Endothelial cell of umbilical vein (primary cell): ENCODE results near the gene SAMD11. TPM values are rescaled to one million over a fixed set of nuclear protein-coding genes. Genes with fewer than 3 reads are reported as not detected.

Source experiments
- BruUV-seq: library from RNA; stranded (reverse); fragments of 400-500 nt; replicated peaks from 2 replicates; lab custom pipeline; 2021; lab: Mats Ljungman, UMichigan
- CTCF ChIA-PET: fragments of 300-600, 350-600 bp; sonication (Branson Sonifier 250); formaldehyde crosslinking; loops from one replicate; lab custom pipeline; 2021; ENCODE audit warnings: antibody characterized with exemption, inconsistent platforms; lab: Charles Lee
- POLR2A ChIA-PET: fragments of 300-600, 350-600 bp; sonication (Branson Sonifier 250); formaldehyde crosslinking; loops from one replicate; lab custom pipeline; 2021; ENCODE audit warnings: antibody characterized with exemption, inconsistent platforms; lab: Charles Lee
- DNase-seq: peaks from one replicate; pipeline ENCODE4 v3.0.0-alpha.2; 2011; ENCODE audit warnings: low read depth, low spot score
- FAIRE-seq: peaks from 2 replicates; lab custom pipeline; 2011; peaks lifted over from hg19 to GRCh38; lab: Jason Lieb, UNC
- H2AFZ ChIP-seq: 2 replicates; pipeline ENCODE4 v1.6.0; 2012; ENCODE audit warnings: low read depth, low read length, control low read depth, inconsistent platforms
- H3K27ac ChIP-seq: 2 replicates; pipeline ENCODE4 v1.5.1; 2011; ENCODE audit warnings: low read depth, mild to moderate bottlenecking, control low read depth, low read length, moderate library complexity; ENCODE audit not compliant: insufficient read depth
- H3K27me3 ChIP-seq, 2 experiments: 2 replicates each; pipeline versions ENCODE4 v1.6.0 to v1.6.1; 2011; ENCODE audit warnings: low read length in 2 of 2, mixed read lengths in 1 of 2; ENCODE audit not compliant: control insufficient read depth in 2 of 2, insufficient read depth in 2 of 2
- H3K36me3 ChIP-seq, 2 experiments: 2 replicates in 1 of 2; 3 replicates in 1 of 2; pipeline ENCODE4 v1.5.1; 2011; ENCODE audit warnings: low read length in 2 of 2, mild to moderate bottlenecking in 1 of 2, moderate library complexity in 1 of 2; ENCODE audit not compliant: control insufficient read depth in 2 of 2, insufficient read depth in 2 of 2; ENCODE audit errors: extremely low read depth in 1 of 2
- H3K4me1 ChIP-seq: 3 replicates; pipeline ENCODE4 v1.5.1; 2011; ENCODE audit warnings: mild to moderate bottlenecking, low read length; ENCODE audit not compliant: control insufficient read depth, insufficient read depth; ENCODE audit errors: extremely low read depth
- H3K4me2 ChIP-seq: 2 replicates; pipeline ENCODE4 v1.6.1; 2011; ENCODE audit warnings: low read length, control low read depth, mixed read lengths; ENCODE audit not compliant: insufficient read depth
- H3K4me3 ChIP-seq, 3 experiments: fragments of 200-600 bp in 1 of 3; sonication (generic), shearing (Covaris generic) in 1 of 3; replicated peaks in 1 of 3; 2 replicates each; pipeline ENCODE4 v1.5.1; 2011 to 2016; ENCODE audit warnings: control low read depth in 3 of 3, low read length in 3 of 3, mild to moderate bottlenecking in 2 of 3, inconsistent platforms in 1 of 3, low read depth in 1 of 3, moderate library complexity in 1 of 3; ENCODE audit not compliant: insufficient read depth in 1 of 3
- H3K79me2 ChIP-seq: 2 replicates; pipeline ENCODE4 v1.6.0; 2012; ENCODE audit warnings: low read length, inconsistent platforms; ENCODE audit not compliant: control insufficient read depth, insufficient read depth
- H3K9ac ChIP-seq: replicated peaks from 2 replicates; pipeline ENCODE3; 2011; ENCODE audit warnings: low read length, control low read depth; ENCODE audit not compliant: insufficient read depth; ENCODE audit errors: extremely low read depth
- H3K9me1 ChIP-seq: replicated peaks from 3 replicates; pipeline ENCODE4 v1.6.0; 2011; ENCODE audit warnings: mild to moderate bottlenecking, low read length; ENCODE audit not compliant: control insufficient read depth, insufficient read depth; ENCODE audit errors: extremely low read depth
- H3K9me3 ChIP-seq: replicated peaks from 2 replicates; pipeline ENCODE4 v1.5.1; 2012; ENCODE audit warnings: low read length, inconsistent platforms; ENCODE audit not compliant: control insufficient read depth, insufficient read depth
- H4K20me1 ChIP-seq: replicated peaks from 2 replicates; pipeline ENCODE3; 2011; ENCODE audit warnings: mild to moderate bottlenecking, low read length; ENCODE audit not compliant: control insufficient read depth, insufficient read depth; ENCODE audit errors: extremely low read depth
- EZH2 ChIP-seq: IDR thresholded peaks from 2 replicates; pipeline ENCODE4 v1.6.1; 2012; ENCODE audit warnings: borderline replicate concordance, low read depth, mild to moderate bottlenecking, moderate library complexity, low read length, inconsistent platforms; ENCODE audit not compliant: severe bottlenecking
- FOS ChIP-seq: IDR thresholded peaks from 2 replicates; pipeline ENCODE4 v1.6.1; 2011; ENCODE audit warnings: mild to moderate bottlenecking, low read length, moderate library complexity, borderline replicate concordance; ENCODE audit not compliant: insufficient read depth
- GATA2 ChIP-seq: IDR thresholded peaks from 2 replicates; pipeline ENCODE4 v1.7.0; 2011; ENCODE audit warnings: low read depth, mild to moderate bottlenecking, moderate library complexity, mixed read lengths, low read length; ENCODE audit not compliant: insufficient read length, insufficient read depth
- MAX ChIP-seq: IDR thresholded peaks from 2 replicates; pipeline ENCODE4 v1.6.1; 2011; ENCODE audit not compliant: insufficient read depth, insufficient read length
- MYC ChIP-seq: IDR thresholded peaks from one replicate; pipeline ENCODE4 v1.6.1; 2011; ENCODE audit warnings: mild to moderate bottlenecking, low read depth, low read length
- POLR2A ChIP-seq: IDR thresholded peaks from 2 replicates; pipeline ENCODE4 v1.6.1; 2012; ENCODE audit warnings: low read depth, mild to moderate bottlenecking, control low read depth, low read length
- POLR2AphosphoS5 ChIP-seq: IDR thresholded peaks from 2 replicates; pipeline ENCODE4 v1.6.1; 2012; ENCODE audit warnings: low read depth, mild to moderate bottlenecking, control low read depth, low read length, moderate library complexity; ENCODE audit not compliant: insufficient read depth
- dilution Hi-C: fragments of 300-500 bp; cut with MboI; formaldehyde crosslinking; loops from one replicate; pipeline ENCODE4 v1.15.0; 2019; ENCODE audit warnings: low sequenced_read_pairs; ENCODE audit not compliant: extremely low pct_ligation_motif_present
- intact Hi-C: fragments of 100-400 bp; cut with micrococcal nuclease; formaldehyde crosslinking; loops from one replicate; pipeline ENCODE4 v1.10.0; 2022
- polyA plus RNA-seq, 4 experiments: library from polyadenylated mRNA; depleted of rRNA in 3 of 4; stranded (reverse) in 3 of 4; unstranded in 1 of 4; fragments of >200 nt; gene quantifications; 2 replicates each; pipeline versions ENCODE4 v1.2.1 to v1.2.3, GENCODE V29; 2011 to 2012; ENCODE audit warnings: missing spikeins in 1 of 4
- total RNA-seq: library from RNA; stranded (reverse); gene quantifications from 2 replicates; pipeline ENCODE4 v1.2.3, GENCODE V29; 2021

SAMD11 gene
- total and polyA plus RNA-seq, 2 donors (not counting 3 experiments of a cell fraction or from before 2014, with no cell fraction given): not detected

DNA sequence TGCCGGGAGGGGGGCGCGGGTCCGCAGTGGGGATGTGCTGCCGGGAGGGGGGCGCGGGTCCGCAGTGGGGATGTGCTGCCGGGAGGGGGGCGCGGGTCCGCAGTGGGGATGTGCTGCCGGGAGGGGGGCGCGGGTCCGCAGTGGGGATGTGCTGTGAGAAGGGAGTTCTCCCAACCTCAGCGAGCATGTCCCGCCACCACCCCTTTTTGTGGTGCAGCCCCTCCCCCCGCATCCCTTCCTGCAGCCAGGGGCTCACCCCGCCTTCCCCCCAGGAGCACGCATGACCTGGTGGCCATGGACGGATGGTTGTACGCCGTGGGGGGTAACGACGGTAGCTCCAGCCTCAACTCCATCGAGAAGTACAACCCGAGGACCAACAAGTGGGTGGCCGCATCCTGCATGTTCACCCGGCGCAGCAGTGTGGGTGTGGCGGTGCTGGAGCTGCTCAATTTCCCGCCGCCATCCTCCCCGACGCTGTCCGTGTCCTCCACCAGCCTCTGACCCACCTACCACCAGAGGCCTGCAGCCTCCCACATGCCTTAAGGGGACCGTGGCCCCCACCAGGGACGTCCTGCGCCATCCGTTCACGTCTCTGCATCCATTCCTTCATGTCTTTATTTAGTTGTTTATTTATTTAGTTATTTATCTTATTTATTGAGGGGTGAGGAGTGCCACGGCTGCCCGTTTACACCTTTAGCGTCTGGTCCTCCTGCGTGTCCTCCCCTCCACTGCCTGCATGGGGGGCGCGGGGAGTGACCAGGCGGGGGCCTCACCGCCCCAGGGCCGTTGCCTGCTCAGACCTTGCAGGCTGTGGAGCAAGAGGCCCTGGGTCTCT is 41.2 kb downstream of the SAMD11 start:
- dilution Hi-C loops: no loop called here
- Histone ChIP-seq H3K4me1 (peaks cover 11% of the 10 kb centered on the region), H3K9me1 (no peaks in the 10 kb centered on the region), H2AFZ (no peak overlapping the region), H3K4me3 (no peak overlapping the region), H3K9me3 (no peaks in the 10 kb centered on the region), H3K27me3 (peaks cover 0 to 2% of the 10 kb centered on the region in 2 experiments), H3K27ac (no peak overlapping the region), H3K79me2 (no peaks in the 10 kb centered on the region), H3K36me3 (peaks cover 0 to 2% of the 10 kb centered on the region in 2 experiments), H3K4me2 (no peak overlapping the region), H4K20me1 (no peaks in the 10 kb centered on the region), H3K9ac (no peak overlapping the region)
- FAIRE-seq (no peak), DNase-seq (no peak)
- ChIA-PET POLR2A (no interaction called here), CTCF (no interaction called here)
- BruUV-seq: no TSS peak
- TF ChIP-seq POLR2A: no peak
- TF ChIP-seq MYC: no peak
- intact Hi-C loops: no loop called here

DNA sequence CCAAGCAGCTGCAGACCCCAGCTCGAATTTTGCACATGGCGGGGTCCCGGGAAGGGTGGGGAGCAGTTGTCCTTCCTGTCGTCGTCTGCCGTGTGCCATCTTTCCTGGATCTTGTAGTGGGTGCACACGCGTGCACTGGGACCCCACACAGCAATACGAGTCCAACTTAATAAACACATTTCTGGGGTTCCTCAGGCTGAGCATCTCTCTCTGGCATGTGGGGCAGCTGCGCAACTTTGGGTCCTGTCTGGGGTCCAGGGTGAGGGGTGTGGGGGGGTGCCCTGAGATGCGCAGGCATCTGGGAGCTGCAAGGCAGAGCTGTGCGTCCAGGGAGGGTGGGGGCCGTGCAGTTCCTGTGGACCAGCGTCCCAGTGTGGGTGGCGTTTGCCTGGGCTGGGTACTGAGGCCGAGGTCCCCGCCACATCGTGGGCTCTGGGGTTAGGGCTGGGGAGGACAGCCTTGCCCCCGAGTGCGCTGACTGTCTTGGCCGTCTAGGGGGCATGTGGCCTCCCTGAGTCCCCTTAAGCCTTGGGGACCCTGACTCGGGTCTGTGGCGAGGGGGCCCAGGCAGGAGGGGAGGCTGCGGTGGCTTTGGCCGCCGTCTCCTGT is 41.9 kb downstream of the SAMD11 start:
- intact Hi-C loops: no loop called here
- DNase-seq: no peak
- FAIRE-seq: peak; percentile 57
- BruUV-seq: no TSS peak
- TF ChIP-seq FOS: no peak
- no peak for TF ChIP-seq GATA2
- no peak for TF ChIP-seq POLR2A
- no peak for TF ChIP-seq MYC
- no peak for TF ChIP-seq EZH2
- TF ChIP-seq POLR2AphosphoS5: no peak
- no peak for TF ChIP-seq MAX
- H3K4me3 ChIP-seq: no peak overlapping the region
- dilution Hi-C loops: no loop called here
- H3K36me3 ChIP-seq: peaks cover 0 to 2% of the 10 kb centered on the region in 2 experiments
- peak overlapping the region; percentile 47 for H3K27ac ChIP-seq
- ChIA-PET CTCF (interaction anchor here (1.8 kb wide), 1 partner anchor 18 kb away, joined by 13 read pairs; the partner anchor contains the start of gene PERM1), POLR2A (no interaction called here)
- H3K27me3 ChIP-seq: peaks cover 2% of the 10 kb centered on the region in 2 experiments
- no peaks in the 10 kb centered on the region for H4K20me1 ChIP-seq
- peak overlapping the region; percentile 80 for H3K4me2 ChIP-seq
- no peaks in the 10 kb centered on the region for H3K9me3 ChIP-seq
- H3K79me2 ChIP-seq: no peaks in the 10 kb centered on the region
- no peaks in the 10 kb centered on the region for H3K9me1 ChIP-seq
- H2AFZ ChIP-seq: no peak overlapping the region
- H3K9ac ChIP-seq: no peak overlapping the region
- H3K4me1 ChIP-seq: peaks cover 11% of the 10 kb centered on the region
